ENCODE results near the gene TSSK2.

The TSSK2 gene

DNA sequence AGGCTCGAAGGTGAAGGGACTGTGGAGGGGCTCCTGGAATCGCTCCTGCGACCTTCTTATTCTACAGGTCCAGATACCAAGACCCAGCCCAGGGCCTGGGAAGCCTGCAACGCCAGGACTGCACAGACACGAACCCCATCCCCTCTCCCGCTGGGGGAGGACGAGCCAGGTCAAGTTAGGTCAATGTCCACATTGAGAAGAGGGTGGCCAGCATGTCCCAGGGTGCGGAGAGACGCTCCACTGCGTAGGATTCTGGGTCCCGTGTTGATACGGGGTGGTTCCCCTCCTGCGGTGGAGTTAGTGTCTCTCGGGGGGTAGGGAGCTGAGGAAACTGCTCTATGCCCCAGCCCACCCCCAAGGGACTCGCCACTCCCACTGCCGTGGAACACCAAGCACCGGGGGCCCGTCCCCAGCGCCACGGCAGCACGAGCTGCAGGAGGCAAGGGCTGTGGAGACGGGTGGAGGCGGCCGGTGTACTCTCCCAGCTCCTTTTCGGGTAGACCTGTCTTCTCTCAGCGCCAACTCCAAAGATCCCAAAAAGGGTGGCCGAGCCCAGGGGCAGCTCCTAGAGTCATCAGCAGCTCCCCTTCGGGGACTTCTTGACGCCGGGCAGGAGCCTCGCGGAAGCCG is 17.4 kb downstream of the TSSK2 start:
- no peak for DNase-seq (ENCODE audit: low read depth)
- TF ChIP-seq, protein P1, sequence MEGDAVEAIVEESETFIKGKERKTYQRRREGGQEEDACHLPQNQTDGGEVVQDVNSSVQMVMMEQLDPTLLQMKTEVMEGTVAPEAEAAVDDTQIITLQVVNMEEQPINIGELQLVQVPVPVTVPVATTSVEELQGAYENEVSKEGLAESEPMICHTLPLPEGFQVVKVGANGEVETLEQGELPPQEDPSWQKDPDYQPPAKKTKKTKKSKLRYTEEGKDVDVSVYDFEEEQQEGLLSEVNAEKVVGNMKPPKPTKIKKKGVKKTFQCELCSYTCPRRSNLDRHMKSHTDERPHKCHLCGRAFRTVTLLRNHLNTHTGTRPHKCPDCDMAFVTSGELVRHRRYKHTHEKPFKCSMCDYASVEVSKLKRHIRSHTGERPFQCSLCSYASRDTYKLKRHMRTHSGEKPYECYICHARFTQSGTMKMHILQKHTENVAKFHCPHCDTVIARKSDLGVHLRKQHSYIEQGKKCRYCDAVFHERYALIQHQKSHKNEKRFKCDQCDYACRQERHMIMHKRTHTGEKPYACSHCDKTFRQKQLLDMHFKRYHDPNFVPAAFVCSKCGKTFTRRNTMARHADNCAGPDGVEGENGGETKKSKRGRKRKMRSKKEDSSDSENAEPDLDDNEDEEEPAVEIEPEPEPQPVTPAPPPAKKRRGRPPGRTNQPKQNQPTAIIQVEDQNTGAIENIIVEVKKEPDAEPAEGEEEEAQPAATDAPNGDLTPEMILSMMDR (IDR thresholded peaks at IDR 0.05; ENCODE audit: insufficient read depth, low read depth, low read length, missing control alignments) = no peak
- no peak overlapping the region for H3K4me3 ChIP-seq (ENCODE audit: low read length)

DNA sequence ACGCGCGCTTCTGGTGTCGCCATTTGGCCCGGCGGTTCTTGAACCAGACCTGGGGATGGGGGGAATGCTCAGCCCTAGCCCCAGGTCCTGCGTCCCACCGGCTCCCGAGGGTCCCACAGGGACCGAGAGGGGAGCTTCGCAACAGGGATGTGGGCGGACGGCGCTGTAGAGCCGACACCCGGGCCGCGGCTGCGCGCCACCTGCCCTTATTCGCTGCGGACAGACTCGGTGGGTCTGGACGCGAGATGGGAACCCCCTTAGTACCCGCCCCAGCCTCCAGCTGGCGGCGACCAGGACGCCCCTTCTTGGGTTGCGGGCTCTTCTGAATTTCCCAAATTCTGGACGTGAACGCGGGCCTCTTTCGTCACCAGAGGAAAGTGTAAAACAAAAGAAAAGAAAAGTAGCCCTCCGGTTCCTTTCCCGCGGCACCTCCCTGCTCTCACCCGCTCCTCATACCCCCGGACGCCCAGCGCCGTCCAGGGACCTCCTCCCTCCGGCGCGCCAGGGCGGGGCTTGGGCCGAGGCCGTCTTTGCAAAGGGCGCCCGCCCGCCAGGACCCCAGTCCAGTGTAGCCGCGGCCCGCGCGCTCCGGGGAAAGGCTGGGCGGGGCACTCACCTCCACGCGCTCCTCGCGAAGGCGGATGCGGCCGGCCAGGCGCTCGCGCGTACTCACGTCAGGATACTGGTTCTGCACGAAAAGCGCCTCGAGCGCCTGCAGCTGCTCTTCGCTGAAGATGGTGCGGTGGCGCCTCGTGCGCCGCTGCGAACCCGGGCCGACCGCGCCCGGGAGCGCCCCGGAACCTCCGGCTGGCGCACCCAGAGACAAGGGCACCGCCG is 18.2 kb downstream of the TSSK2 start:
- TF ChIP-seq, protein P1 (IDR thresholded peaks at IDR 0.05; ENCODE audit: insufficient read depth, low read depth, low read length, missing control alignments) = no peak
- no peak overlapping the region for H3K4me3 ChIP-seq (ENCODE audit: low read length)
- DNase-seq (ENCODE audit: low read depth) = peak; percentile 67

DNA sequence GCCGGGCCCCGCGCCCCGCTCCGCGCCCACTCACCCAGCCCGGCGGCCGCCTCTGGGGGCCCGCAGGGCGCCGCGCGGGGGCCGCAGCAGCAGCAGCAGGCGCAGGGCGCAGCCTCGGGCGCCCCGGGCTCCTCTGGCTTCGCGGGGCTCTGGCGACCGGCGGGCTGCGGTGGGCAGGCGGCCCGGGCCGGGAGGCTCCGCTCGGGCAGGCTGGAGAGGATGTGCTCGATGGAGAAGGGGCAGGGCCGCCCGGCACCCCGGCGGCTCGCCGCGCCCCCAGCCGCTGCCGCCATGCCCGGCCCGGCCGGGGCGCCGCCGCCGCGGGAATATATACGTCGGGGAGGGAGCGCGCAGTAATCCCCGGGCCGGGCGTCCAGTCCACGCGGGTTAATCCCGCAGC is 18.9 kb downstream of the TSSK2 start, which contains the start of gene GSC2:
Gene GSC2, minus strand, starts transcription at position 302 of the 400 bp plus-strand sequence. Its CDS starts 9 bp downstream, at position 293.
- DNase-seq (ENCODE audit: low read depth) = no peak
- H3K4me3 ChIP-seq (ENCODE audit: low read length) = no peak within 1 kb of the TSS
- TF ChIP-seq, protein P1 (IDR thresholded peaks at IDR 0.05; ENCODE audit: insufficient read depth, low read depth, low read length, missing control alignments) = no peak

DNA sequence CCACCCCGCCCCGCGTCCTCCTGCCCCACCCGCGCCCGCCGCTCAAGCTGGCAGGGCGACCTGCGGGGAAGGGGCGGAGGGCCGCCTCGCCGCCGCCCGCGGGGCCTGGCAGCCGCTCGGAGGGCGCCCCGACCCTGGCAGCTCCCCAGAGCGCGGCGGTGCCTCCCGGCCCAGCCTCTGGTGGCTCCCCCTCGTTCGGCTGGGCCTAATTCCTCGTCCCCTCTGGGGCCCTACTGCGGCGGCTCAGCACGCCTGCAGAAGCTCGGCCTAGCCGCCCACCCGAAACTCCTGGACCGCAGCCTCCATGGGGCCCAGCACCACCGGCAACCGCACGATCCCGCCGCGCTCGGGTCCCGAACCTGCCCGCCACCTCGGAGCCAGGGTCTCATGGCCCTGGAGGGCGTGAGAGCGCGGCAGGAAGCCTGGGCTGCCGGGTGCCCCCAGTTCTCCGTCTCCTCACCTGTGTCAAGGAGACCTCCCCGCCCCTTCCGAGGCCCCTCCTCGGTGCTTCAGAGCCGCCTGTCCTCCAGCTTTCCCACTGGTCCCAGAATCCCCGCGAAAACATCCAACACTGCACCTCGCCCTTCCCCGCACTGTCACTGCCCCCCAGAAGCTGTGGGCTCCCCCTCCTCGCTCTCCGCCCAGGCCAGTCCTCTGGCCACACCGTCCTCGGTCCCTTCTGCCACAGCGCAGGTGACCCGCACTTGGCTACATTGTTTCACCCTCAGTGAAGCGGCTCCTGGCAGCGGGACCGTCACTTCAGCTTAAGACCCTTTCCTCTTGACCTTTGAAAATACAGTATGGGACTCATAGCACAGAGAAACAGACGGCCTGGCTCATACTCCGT is 19.6 kb downstream of the TSSK2 start:
- TF ChIP-seq, protein P1 (IDR thresholded peaks at IDR 0.05; ENCODE audit: insufficient read depth, low read depth, low read length, missing control alignments) = no peak

DNA sequence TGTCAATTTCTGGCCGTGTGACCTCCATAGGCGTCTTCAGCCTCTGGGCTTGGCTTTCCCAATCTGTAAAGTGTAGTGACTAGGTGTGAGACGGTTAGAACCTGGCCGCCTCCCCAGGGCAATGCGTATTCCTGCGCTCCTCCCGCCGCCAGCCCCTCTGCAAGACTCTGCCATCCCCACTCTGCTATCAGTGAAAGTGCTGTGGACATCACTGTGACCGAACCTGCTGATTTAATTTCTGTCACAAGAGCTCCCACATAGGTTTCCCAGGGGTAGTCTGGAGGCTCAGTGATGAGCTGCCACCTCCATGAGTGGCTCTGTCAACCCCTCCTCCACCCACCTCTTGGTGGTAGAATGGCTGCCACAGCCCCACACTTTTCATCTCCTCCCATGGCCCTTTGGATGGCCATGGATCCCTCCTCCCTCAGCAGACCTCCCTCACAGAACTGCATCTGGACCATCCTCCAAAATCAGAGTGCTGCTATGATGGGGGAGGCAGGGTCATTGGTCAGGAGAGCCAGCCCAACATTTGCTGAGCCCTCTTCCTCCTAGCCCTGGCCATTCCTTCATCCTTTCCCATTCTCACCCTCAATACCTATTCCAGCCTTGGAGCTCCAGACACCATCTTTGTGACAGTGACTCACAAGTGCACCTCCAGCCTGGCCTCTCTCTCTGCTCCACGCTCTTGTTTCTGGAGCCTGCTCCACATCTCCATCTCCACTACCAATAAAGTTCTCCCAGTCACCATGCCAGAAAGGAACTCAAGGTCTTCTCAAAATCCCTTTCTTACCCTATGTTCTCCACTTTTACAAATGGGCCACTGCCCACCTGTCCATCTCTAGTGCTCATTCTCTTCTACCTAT is 20.5 kb downstream of the TSSK2 start:
- DNase-seq (ENCODE audit: low read depth) = no peak
- TF ChIP-seq, protein P1 (IDR thresholded peaks at IDR 0.05; ENCODE audit: insufficient read depth, low read depth, low read length, missing control alignments) = no peak
- H3K4me3 ChIP-seq (ENCODE audit: low read length) = no peak overlapping the region

More for the DNA sequence above, 19.6 kb downstream of the TSSK2 start:
- no peak for DNase-seq (ENCODE audit: low read depth)
- no peak overlapping the region for H3K4me3 ChIP-seq (ENCODE audit: low read length)
